Myocyte (in vitro differentiated cells): ENCODE measurements around the gene GLP2R. TPM values are rescaled to one million over a fixed set of nuclear protein-coding genes. Genes with fewer than 3 reads are reported as not detected.
"Not testable (repeated sequence)": the region's sequence is repeated elsewhere in the genome, so short reads cannot be mapped to it uniquely, and the experiment has no call there.

ENCODE experiments used
- DNase-seq: peaks from one replicate; pipeline ENCODE4 v3.0.0-alpha.2; 2012; ENCODE audit warnings: low read depth
- polyA plus RNA-seq: library from polyadenylated mRNA; unstranded; fragments of >200 nt; gene quantifications from one replicate; pipeline ENCODE4 v1.2.1, GENCODE V29; 2012; ENCODE audit warnings: missing spikeins
- total RNA-seq: library from RNA; depleted of rRNA; stranded (reverse); fragments of >200 nt; gene quantifications from 2 replicates; pipeline ENCODE4 v1.2.3, GENCODE V29; 2014

The GLP2R gene
- not detected in 2 replicates for total RNA-seq
- 0.11 TPM for polyA plus RNA-seq

GRCh38 chr17:9825641-9826150 lies at the start of gene GLP2R:
TSS of gene GLP2R (plus strand) at chr17:9825924. CDS start at chr17:9826064, 140 bp downstream.
- DNase-seq, result no peak

DNA sequence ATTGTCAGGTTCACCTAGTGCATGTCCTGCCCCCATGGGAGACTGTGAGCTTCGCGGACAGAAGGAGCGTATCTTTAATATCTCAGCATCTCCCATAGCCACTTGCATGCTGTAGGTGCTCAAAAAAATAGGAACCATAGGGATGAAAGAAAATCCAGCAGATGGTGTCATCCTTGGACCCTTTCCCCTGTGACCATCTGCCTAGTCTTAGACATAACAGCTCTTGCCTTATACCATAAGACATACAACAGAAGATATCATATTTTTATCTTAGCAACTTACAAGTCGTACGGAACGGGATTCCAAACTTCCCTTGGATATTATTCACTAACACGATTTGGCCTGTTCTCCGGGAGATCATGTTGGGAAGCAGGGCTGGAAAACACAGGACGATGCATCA lies 48.8 kb upstream of the GLP2R start:
- no peak for DNase-seq

GRCh38 chr17:9780552-9780951 lies 45.2 kb upstream of the GLP2R start:
- no peak for DNase-seq

DNA sequence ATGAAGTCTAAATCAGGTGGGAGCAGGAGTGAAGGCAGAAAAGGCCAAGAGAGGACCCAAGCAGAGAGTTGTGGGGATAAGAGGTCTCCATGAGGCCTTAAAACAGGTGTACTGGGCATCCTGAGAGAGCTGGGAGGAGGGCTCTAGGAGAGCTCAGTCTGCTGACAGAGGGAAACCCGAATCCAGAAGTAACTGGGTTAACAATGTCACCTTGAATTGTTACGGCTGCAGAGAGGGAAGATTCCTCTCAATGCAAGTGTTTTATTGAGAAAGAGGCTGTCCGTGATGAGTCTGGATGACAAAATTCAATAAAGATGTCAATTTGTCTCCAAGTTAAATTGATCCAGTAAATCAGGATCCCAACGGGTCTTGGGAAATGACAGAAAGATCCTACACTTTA lies 42.7 kb upstream of the GLP2R start:
- DNase-seq, result no peak

GRCh38 chr17:9783465-9783864 lies 42.3 kb upstream of the GLP2R start:
- not testable (repeated sequence) for DNase-seq

- DNase-seq, result no peak
Measured at GRCh38 chr17:9784544-9784943, 41.2 kb upstream of the GLP2R start.

- DNase-seq, result no peak
Measured at GRCh38 chr17:9788601-9789000, 37.1 kb upstream of the GLP2R start.

DNA sequence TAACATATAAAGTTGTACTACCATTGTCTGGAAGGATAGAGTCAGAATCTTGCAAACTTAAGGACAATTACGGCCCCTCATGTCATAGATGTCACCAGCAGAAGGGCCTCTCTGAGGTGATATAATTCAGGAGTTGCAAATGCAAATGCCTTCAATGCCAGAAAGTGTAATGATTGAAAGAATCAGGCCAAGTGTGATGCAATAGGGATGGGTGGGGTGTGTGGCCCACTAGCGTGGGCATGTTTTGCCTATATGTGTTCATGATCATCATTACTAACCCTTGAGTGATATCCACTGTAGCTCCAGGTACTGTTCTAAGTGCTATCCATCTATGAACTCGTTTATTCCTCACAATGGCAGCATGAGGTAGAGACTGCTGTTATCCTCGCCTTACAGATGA lies 35.4 kb upstream of the GLP2R start:
- DNase-seq, result no peak

- peak; percentile 45 for DNase-seq
Measured at GRCh38 chr17:9790889-9791876, 34.5 kb upstream of the GLP2R start, which contains the start of gene DHRS7C. TSS of gene DHRS7C (minus strand) at chr17:9791592. CDS start at chr17:9791284, 308 bp downstream.

GRCh38 chr17:9792181-9792840 lies 33.4 kb upstream of the GLP2R start:
- no peak for DNase-seq

GRCh38 chr17:9798008-9798407 lies 27.7 kb upstream of the GLP2R start:
- no peak for DNase-seq

DNA sequence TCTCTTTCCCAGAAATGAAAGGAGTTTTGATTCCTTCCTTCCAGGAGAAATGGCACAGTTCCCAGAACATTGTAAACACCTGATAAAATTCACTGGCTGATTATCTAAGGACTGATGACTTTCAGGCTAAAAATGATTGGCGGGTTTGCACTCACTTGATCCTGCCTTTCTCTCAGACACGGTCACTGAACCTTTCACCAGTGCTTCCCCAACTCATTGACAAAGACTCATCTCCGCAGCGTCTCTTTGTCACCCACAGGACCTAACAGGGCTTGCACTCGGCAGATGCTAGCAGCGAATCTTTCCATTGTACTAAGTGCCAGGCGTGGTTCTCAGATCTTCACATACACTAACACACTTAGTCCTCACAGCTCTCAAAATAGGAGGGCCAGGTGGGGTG lies 27.0 kb upstream of the GLP2R start:
- no peak for DNase-seq

- no peak for DNase-seq
Measured at GRCh38 chr17:9801505-9801904, 24.2 kb upstream of the GLP2R start.

DNA sequence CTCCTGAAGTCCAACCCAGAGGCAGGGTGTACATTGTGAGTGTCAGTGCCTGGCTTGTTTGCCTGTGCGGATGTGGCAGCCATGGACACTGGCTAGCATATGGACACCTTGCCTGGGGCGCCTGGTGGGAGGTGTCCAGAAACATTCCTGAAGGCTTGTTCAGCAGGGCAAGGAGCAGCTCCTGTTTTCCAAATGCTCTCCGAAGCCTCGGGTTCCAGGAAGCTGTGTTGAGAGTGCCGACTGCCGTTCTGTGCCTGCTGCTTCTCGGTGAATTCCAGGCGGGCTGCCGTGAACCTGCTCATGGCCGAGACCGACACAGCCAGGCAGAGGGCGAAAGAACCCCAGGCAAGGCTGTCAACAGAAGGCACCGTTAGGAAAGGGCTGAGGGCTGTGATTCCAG lies 23.4 kb upstream of the GLP2R start:
- DNase-seq, result no peak

DNA sequence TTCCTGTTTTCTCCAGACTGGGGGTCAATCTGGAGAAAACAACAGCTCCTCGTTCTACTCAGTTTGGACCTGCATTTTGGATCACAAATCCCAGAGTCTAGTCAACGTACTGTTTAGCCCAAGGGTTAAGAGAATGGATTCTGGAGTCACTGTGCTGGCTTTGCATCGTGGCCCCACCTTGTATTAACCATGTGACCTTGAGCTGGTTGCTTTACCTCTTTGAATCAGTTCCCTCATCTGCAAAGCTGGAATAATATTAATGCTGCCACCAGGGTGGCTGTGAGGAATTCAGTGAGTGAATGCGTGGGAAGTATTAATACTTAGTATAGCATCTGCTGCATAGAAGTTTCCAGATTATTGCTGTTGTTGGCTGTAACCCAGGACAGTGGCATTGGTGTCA lies 23.0 kb upstream of the GLP2R start:
- no peak for DNase-seq

- no peak for DNase-seq
Measured at GRCh38 chr17:9805769-9806168, 20.0 kb upstream of the GLP2R start.

DNA sequence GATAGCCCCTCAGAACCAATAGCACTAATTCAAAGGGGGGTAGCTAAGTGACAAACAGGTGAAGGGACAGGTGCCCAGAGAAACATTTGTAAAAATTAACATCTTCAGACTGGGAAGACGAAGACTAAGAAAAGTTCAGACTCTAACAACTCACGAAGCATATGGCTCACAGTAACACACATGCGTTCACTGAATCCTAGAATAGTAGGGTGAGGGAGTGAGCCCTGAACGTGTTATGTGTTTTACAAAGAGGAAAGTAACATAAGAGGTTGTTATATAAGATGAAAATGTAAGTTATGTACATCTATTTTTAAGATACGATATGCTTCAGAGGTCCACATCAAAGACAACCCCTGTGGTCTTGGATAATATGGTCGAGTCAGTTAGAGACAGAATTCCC lies 19.0 kb upstream of the GLP2R start:
- DNase-seq, result no peak

GRCh38 chr17:9809409-9809808 lies 16.3 kb upstream of the GLP2R start:
- no peak for DNase-seq

GRCh38 chr17:9810100-9810949 lies 15.4 kb upstream of the GLP2R start:
- no peak for DNase-seq

DNA sequence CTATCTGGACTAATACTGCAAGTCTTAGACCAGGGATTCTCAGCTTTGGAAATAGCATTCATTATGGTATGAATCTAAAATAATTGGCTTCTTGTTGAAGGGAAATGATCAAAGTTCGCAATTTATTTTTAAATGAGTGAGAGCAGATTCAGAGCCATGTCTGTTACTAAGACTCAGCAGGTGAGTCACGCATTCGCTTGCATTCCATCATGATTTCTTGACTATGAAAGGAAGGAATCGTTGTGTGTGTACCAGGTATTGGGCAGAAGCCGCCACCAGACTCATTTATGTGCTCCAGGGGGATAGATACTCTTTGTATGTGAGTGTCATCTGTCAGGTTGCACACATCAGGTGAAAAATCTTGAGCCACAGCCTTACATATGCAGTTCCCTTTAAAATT lies 14.6 kb upstream of the GLP2R start:
- no peak for DNase-seq

- DNase-seq, result no peak
Measured at GRCh38 chr17:9811537-9811936, 14.2 kb upstream of the GLP2R start.
